GM19467 (cell line): ENCODE data around the gene PRKCA.
"Not testable (repeated sequence)": the region's sequence is repeated elsewhere in the genome, so short reads cannot be mapped to it uniquely, and the experiment has no call there.

ENCODE experiments used
- ATAC-seq: cut with Tn5 transposase; IDR thresholded peaks from one replicate; pipeline ENCODE4 v1.9.1; 2021; ENCODE audit warnings: mild to moderate bottlenecking, moderate library complexity; ENCODE audit not compliant: unreplicated experiment

Gene PRKCA

GRCh38 chr17:66379996-66380395 lies 77.6 kb downstream of the PRKCA start:
- no peak for ATAC-seq

- no peak for ATAC-seq
These were observed 79.4 kb downstream of the PRKCA start for GRCh38 chr17:66381701-66382362.

- ATAC-seq, result no peak
These were observed 80.9 kb downstream of the PRKCA start for GRCh38 chr17:66383333-66383732.

GRCh38 chr17:66386498-66387351 lies 84.3 kb downstream of the PRKCA start:
- no peak for ATAC-seq

GRCh38 chr17:66387392-66387981 lies 85.1 kb downstream of the PRKCA start:
- no peak for ATAC-seq

- ATAC-seq, result no peak
These were observed 90.5 kb downstream of the PRKCA start for GRCh38 chr17:66392783-66393437.

- ATAC-seq, result no peak
These were observed 93.5 kb downstream of the PRKCA start for GRCh38 chr17:66395961-66396360.

- no peak for ATAC-seq
These were observed 95.1 kb downstream of the PRKCA start for GRCh38 chr17:66397486-66397885.

- no peak for ATAC-seq
These were observed 95.6 kb downstream of the PRKCA start for GRCh38 chr17:66398059-66398458.

- no peak for ATAC-seq
These were observed 96.2 kb downstream of the PRKCA start for GRCh38 chr17:66398617-66399016.

- ATAC-seq, result no peak
These were observed 97.0 kb downstream of the PRKCA start for GRCh38 chr17:66399441-66399840.

GRCh38 chr17:66400041-66400688 lies 97.8 kb downstream of the PRKCA start:
- not testable (repeated sequence) for ATAC-seq

- ATAC-seq, result no peak
These were observed 98.3 kb downstream of the PRKCA start for GRCh38 chr17:66400698-66401097.

GRCh38 chr17:66401364-66401763 lies 99.0 kb downstream of the PRKCA start:
- no peak for ATAC-seq

GRCh38 chr17:66403846-66404556 lies 101.6 kb downstream of the PRKCA start:
- no peak for ATAC-seq

GRCh38 chr17:66405836-66406677 lies 103.6 kb downstream of the PRKCA start:
- no peak for ATAC-seq

GRCh38 chr17:66406701-66407644 lies 104.6 kb downstream of the PRKCA start:
- ATAC-seq, result no peak

GRCh38 chr17:66407864-66408263 lies 105.5 kb downstream of the PRKCA start:
- ATAC-seq, result no peak
